ENCODE measurements around the gene HDGFL3.
"Not testable (repeated sequence)": the region's sequence is repeated elsewhere in the genome, so short reads cannot be mapped to it uniquely, and the experiment has no call there.

Gene HDGFL3

GRCh38 chr15:83153288-83153687 is 54.3 kb downstream of the HDGFL3 start:
- no peak for DNase-seq (ENCODE audit: low read depth)
- H3K4me3 ChIP-seq (ENCODE audit: low read depth, low read length), result no peak overlapping the region
- TF ChIP-seq, protein P1, sequence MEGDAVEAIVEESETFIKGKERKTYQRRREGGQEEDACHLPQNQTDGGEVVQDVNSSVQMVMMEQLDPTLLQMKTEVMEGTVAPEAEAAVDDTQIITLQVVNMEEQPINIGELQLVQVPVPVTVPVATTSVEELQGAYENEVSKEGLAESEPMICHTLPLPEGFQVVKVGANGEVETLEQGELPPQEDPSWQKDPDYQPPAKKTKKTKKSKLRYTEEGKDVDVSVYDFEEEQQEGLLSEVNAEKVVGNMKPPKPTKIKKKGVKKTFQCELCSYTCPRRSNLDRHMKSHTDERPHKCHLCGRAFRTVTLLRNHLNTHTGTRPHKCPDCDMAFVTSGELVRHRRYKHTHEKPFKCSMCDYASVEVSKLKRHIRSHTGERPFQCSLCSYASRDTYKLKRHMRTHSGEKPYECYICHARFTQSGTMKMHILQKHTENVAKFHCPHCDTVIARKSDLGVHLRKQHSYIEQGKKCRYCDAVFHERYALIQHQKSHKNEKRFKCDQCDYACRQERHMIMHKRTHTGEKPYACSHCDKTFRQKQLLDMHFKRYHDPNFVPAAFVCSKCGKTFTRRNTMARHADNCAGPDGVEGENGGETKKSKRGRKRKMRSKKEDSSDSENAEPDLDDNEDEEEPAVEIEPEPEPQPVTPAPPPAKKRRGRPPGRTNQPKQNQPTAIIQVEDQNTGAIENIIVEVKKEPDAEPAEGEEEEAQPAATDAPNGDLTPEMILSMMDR (IDR thresholded peaks at IDR 0.05; ENCODE audit: insufficient read depth, low read depth, low read length, missing control alignments), result no peak

GRCh38 chr15:83144771-83145170 is 62.9 kb downstream of the HDGFL3 start:
- DNase-seq (ENCODE audit: low read depth), result no peak
- H3K4me3 ChIP-seq (ENCODE audit: low read depth, low read length), result no peak overlapping the region
- TF ChIP-seq, protein P1 (IDR thresholded peaks at IDR 0.05; ENCODE audit: insufficient read depth, low read depth, low read length, missing control alignments), result no peak

DNA sequence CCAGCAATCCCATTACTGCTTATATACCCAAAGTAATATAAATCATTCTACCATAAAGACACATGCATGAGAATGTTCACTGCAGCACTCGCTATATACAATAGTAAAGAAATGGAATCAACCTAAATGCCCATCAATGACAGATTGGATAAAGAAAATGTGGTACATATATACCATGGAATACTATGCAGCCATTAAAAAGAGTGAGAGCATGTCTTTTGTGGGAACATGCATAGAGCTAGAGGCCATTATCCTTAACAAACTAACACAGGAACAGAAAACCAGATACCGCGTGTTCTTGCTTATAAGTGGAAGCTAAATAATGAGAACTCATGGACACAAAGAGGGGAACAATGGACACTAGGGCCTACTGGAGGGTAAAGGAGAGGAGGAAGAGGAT is 65.5 kb downstream of the HDGFL3 start:
- DNase-seq (ENCODE audit: low read depth); H3K4me3 ChIP-seq (ENCODE audit: low read depth, low read length): not testable (repeated sequence)

DNA sequence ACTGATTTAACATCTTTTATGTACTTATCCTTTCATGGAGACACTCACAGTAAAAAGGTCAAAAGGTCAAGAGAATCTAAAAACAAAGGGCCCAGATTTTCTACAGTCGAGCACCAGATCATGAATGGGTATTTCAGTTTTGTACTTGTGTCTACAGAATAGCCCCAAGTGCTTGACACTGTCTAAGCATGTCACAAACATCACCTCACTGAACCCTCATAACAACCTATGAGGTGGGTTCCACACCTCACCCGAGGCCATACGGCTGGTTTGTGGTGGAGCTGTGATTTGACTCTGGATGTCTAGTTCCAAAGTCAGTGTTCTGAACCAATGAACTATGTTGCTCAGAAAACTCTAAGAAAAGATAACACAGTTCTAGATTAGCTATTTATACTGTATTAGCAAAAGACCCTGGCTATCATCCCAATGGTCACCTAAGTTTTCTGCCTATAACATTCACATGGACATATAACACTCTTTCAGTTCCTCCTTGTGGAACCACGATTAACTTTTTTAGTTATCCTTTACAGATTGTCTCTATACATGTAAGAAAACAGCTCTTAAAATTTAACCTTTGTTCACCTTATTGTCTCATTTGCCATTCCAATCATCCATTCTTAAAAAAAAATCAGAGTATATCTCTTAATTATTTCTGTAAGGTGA is 74.6 kb downstream of the HDGFL3 start:
- TF ChIP-seq, protein P1 (IDR thresholded peaks at IDR 0.05; ENCODE audit: insufficient read depth, low read depth, low read length, missing control alignments), result no peak
- no peak for DNase-seq (ENCODE audit: low read depth)
- no peak overlapping the region for H3K4me3 ChIP-seq (ENCODE audit: low read depth, low read length)

DNA sequence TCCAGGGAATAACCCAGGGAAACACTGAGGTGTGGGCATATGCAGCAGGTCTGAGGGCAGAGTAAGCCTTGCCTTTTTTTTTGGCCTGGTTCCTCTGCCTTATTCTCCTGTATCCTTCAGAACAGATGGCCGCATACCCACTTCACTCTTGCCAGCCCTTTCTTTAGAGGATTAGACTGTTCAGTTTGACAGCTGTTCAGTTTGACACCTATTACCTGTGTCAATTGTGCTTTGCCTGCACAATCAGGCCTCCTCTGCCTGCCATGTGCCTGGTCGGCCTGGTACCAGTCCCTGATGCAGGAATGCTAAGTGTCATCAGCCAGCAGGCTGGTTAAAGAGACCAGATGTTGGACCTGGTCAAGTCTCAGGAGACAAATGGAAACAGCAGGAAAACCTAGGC is 77.8 kb downstream of the HDGFL3 start:
- H3K4me3 ChIP-seq (ENCODE audit: low read depth, low read length), result no peak overlapping the region
- TF ChIP-seq, protein P1 (IDR thresholded peaks at IDR 0.05; ENCODE audit: insufficient read depth, low read depth, low read length, missing control alignments), result no peak
- no peak for DNase-seq (ENCODE audit: low read depth)

GRCh38 chr15:83127547-83128150 is 80.0 kb downstream of the HDGFL3 start:
- no peak overlapping the region for H3K4me3 ChIP-seq (ENCODE audit: low read depth, low read length)
- DNase-seq (ENCODE audit: low read depth), result no peak
- TF ChIP-seq, protein P1 (IDR thresholded peaks at IDR 0.05; ENCODE audit: insufficient read depth, low read depth, low read length, missing control alignments), result no peak

DNA sequence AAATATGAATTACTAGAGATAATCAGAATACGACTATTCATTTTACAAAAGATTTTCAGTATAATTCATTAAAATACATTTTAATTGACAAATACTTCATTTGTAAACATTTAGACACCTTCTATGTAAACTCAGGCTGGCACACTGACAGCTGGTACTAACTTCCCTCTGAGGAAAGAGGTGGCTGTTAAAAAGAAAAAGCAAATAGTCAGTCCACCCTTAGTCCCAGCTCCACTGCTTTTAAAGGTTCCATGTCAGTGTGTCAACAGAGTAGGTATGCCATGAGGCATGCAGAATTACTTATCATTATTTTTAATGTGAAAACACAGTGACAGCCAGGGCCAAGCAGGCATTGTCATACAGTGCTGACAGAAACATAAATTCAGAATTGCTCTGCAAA is 84.1 kb downstream of the HDGFL3 start:
- H3K4me3 ChIP-seq (ENCODE audit: low read depth, low read length), result no peak overlapping the region
- TF ChIP-seq, protein P1 (IDR thresholded peaks at IDR 0.05; ENCODE audit: insufficient read depth, low read depth, low read length, missing control alignments), result no peak
- no peak for DNase-seq (ENCODE audit: low read depth)
